GM23338 (cell line): ENCODE measurements around the gene ALDH8A1. TPM values are rescaled to one million over a fixed set of nuclear protein-coding genes. Genes with fewer than 3 reads are reported as not detected.

Experiments
- ATAC-seq: fragments of 200-7000 bp; cut with Tn5 transposase; 3 replicates; pipeline ENCODE4 v1.9.1; 2020
- DNase-seq: peaks from one replicate; pipeline ENCODE4 v3.0.0-alpha.2; 2015; ENCODE audit warnings: low spot score
- H2AFZ ChIP-seq: fragments of 200-600 bp; sonication (generic); 2 replicates; pipeline ENCODE4 v1.8.0; 2016; ENCODE audit warnings: antibody characterized with exemption, mild to moderate bottlenecking, moderate library complexity
- H3F3A ChIP-seq: fragments of 200-600 bp; sonication (generic); replicated peaks from 2 replicates; pipeline ENCODE4 v1.8.0; 2017; ENCODE audit warnings: antibody characterized with exemption, mixed run types, low read depth
- H3K27ac ChIP-seq: fragments of 200-600 bp; sonication (generic); 2 replicates; pipeline ENCODE4 v1.6.1; 2016; ENCODE audit warnings: low read depth
- H3K27me3 ChIP-seq: fragments of 200-600 bp; sonication (generic); 2 replicates; pipeline ENCODE4 v1.8.0; 2016; ENCODE audit warnings: mild to moderate bottlenecking, mixed run types, moderate library complexity; ENCODE audit not compliant: insufficient read depth
- H3K36me3 ChIP-seq: fragments of 200-600 bp; sonication (generic); 2 replicates; pipeline ENCODE4 v1.8.0; 2016; ENCODE audit warnings: mild to moderate bottlenecking; ENCODE audit not compliant: insufficient read depth
- H3K4me1 ChIP-seq: fragments of 200-600 bp; sonication (generic); 2 replicates; pipeline ENCODE4 v1.8.0; 2016; ENCODE audit warnings: mild to moderate bottlenecking, moderate library complexity; ENCODE audit not compliant: insufficient read depth
- H3K4me2 ChIP-seq: fragments of 200-600 bp; sonication (generic); 2 replicates; pipeline ENCODE4 v1.7.1; 2017; ENCODE audit warnings: mixed run types
- H3K4me3 ChIP-seq: fragments of 200-600 bp; sonication (generic); 2 replicates; pipeline ENCODE4 v1.6.1; 2016; ENCODE audit warnings: mixed run types
- H3K79me2 ChIP-seq: fragments of 200-600 bp; sonication (generic); replicated peaks from 2 replicates; pipeline ENCODE4 v1.8.0; 2017; ENCODE audit warnings: mild to moderate bottlenecking; ENCODE audit not compliant: insufficient read depth
- H3K9me2 ChIP-seq: fragments of 200-600 bp; sonication (generic); 2 replicates; pipeline ENCODE4 v1.8.0; 2017; ENCODE audit not compliant: insufficient read depth
- H4K20me1 ChIP-seq: fragments of 200-600 bp; sonication (generic); replicated peaks from 2 replicates; pipeline ENCODE4 v1.8.0; 2017; ENCODE audit warnings: mild to moderate bottlenecking; ENCODE audit not compliant: insufficient read depth
- H3K27ac Mint-ChIP-seq: 2 replicates; pipeline ENCODE4 v1.8.0; 2020; ENCODE audit warnings: inconsistent platforms, mild to moderate bottlenecking, moderate library complexity, mixed read lengths
- H3K27me3 Mint-ChIP-seq: 3 replicates; pipeline ENCODE4 v1.8.0; 2022; ENCODE audit warnings: low read depth, mild to moderate bottlenecking, moderate library complexity, mixed read lengths, inconsistent platforms; ENCODE audit not compliant: insufficient read depth, poor library complexity
- H3K36me3 Mint-ChIP-seq: 3 replicates; pipeline ENCODE4 v1.8.0; 2021; ENCODE audit warnings: low read depth, mild to moderate bottlenecking, inconsistent platforms, moderate library complexity, mixed read lengths
- H3K4me1 Mint-ChIP-seq: 3 replicates; pipeline ENCODE4 v1.8.0; 2020; ENCODE audit warnings: mild to moderate bottlenecking, inconsistent platforms, mixed read lengths
- H3K4me3 Mint-ChIP-seq: 3 replicates; pipeline ENCODE4 v1.8.0; 2021; ENCODE audit warnings: moderate library complexity, mild to moderate bottlenecking, inconsistent platforms, mixed read lengths
- H3K9me3 Mint-ChIP-seq: 3 replicates; pipeline ENCODE4 v1.8.0; 2020; ENCODE audit warnings: moderate library complexity, mild to moderate bottlenecking, inconsistent platforms, mixed read lengths
- CREB1 ChIP-seq: fragments of 250-450 bp; sonication (Bioruptor Pico); IDR thresholded peaks from 2 replicates; pipeline ENCODE4 v1.5.0; 2020; ENCODE audit warnings: low read depth, mild to moderate bottlenecking, moderate library complexity
- EZH2 ChIP-seq: fragments of 200-600 bp; sonication (generic); IDR thresholded peaks from one replicate; pipeline ENCODE4 v1.8.0; 2017; ENCODE audit warnings: antibody characterized with exemption, mild to moderate bottlenecking, low read depth; ENCODE audit not compliant: unreplicated experiment
- NANOG ChIP-seq: IDR thresholded peaks from 2 replicates; pipeline ENCODE4 v1.6.1; 2016; ENCODE audit warnings: antibody characterized with exemption, borderline replicate concordance
- POLR2AphosphoS5 ChIP-seq: IDR thresholded peaks from 2 replicates; pipeline ENCODE4 v1.6.1; 2016; ENCODE audit warnings: antibody characterized with exemption, low read depth
- REST ChIP-seq: IDR thresholded peaks from one replicate; pipeline ENCODE4 v1.6.1; 2018; ENCODE audit warnings: antibody characterized with exemption; ENCODE audit not compliant: unreplicated experiment
- STAT1 ChIP-seq: IDR thresholded peaks from one replicate; pipeline ENCODE4 v1.6.1; 2016; ENCODE audit warnings: antibody characterized with exemption; ENCODE audit not compliant: unreplicated experiment
- ZNF114 ChIP-seq: fragments of 250-450 bp; sonication (Bioruptor Pico); IDR thresholded peaks from 2 replicates; pipeline ENCODE4 v1.5.0; 2020; ENCODE audit warnings: mild to moderate bottlenecking, moderate library complexity
- ZNF462 ChIP-seq: fragments of 250-450 bp; sonication (Bioruptor Pico); IDR thresholded peaks from 2 replicates; pipeline ENCODE4 v1.5.0; 2020; ENCODE audit warnings: mild to moderate bottlenecking, moderate library complexity
- polyA plus RNA-seq: library from polyadenylated mRNA; unstranded; fragments of >200 nt; fragmentation: Nextera tagmentation; extraction: Ambion mirVana; gene quantifications from 2 replicates; pipeline ENCODE4 v1.2.1, GENCODE V29; 2016
- total RNA-seq: library from RNA; depleted of rRNA; stranded (reverse); fragments of >200 nt; shearing (Covaris generic); gene quantifications from 2 replicates; pipeline ENCODE4 v1.2.3, GENCODE V29; 2014
- TF ChIP-seq, protein P1 (sequence below), 2 experiments: fragments of 200-600 bp in 1 of 2; sonication (generic) in 1 of 2; conservative IDR thresholded peaks; 2 replicates each; pipeline versions ENCODE4 v1.5.1 to v1.6.1; 2016 to 2017; ENCODE audit warnings: antibody characterized with exemption in 2 of 2, low read depth in 2 of 2, mild to moderate bottlenecking in 2 of 2, moderate library complexity in 1 of 2

ALDH8A1 gene
- total and polyA plus RNA-seq, 2 experiments from 2014 or later: not detected

GRCh38 chr6:134891633-134892032 is 58.3 kb downstream of the ALDH8A1 start (continued):
- TF ChIP-seq, protein P1, sequence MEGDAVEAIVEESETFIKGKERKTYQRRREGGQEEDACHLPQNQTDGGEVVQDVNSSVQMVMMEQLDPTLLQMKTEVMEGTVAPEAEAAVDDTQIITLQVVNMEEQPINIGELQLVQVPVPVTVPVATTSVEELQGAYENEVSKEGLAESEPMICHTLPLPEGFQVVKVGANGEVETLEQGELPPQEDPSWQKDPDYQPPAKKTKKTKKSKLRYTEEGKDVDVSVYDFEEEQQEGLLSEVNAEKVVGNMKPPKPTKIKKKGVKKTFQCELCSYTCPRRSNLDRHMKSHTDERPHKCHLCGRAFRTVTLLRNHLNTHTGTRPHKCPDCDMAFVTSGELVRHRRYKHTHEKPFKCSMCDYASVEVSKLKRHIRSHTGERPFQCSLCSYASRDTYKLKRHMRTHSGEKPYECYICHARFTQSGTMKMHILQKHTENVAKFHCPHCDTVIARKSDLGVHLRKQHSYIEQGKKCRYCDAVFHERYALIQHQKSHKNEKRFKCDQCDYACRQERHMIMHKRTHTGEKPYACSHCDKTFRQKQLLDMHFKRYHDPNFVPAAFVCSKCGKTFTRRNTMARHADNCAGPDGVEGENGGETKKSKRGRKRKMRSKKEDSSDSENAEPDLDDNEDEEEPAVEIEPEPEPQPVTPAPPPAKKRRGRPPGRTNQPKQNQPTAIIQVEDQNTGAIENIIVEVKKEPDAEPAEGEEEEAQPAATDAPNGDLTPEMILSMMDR (conservative IDR thresholded peaks at IDR 0.05; ENCODE audit: low read depth in 2 of 2): no peak
- TF ChIP-seq POLR2AphosphoS5 (no peak), NANOG (no peak), ZNF114 (CRISPR knock-in tag) (no peak), CREB1 (CRISPR knock-in tag) (no peak)

GRCh38 chr6:134888316-134888715 is 61.6 kb downstream of the ALDH8A1 start:
- H3K27me3 ChIP-seq: no peaks in the 10 kb centered on the region
- TF ChIP-seq POLR2AphosphoS5: no peak
- TF ChIP-seq, protein P1 (conservative IDR thresholded peaks at IDR 0.05; ENCODE audit: low read depth in 2 of 2): no peak
- no peak for TF ChIP-seq REST
- no peak for TF ChIP-seq STAT1
- no peak for TF ChIP-seq EZH2
- TF ChIP-seq ZNF462: no peak
- TF ChIP-seq ZNF114 (CRISPR knock-in tag): no peak
- no peaks in the 10 kb centered on the region for H3K27me3 Mint-ChIP-seq

More at GRCh38 chr6:134888316-134888715, 61.6 kb downstream of the ALDH8A1 start:
- H3K27ac Mint-ChIP-seq: no peak overlapping the region
- Histone ChIP-seq H2AFZ (no peak overlapping the region), H3F3A (no peaks in the 10 kb centered on the region), H4K20me1 (no peaks in the 10 kb centered on the region), H3K27ac (no peak overlapping the region), H3K4me2 (no peak overlapping the region), H3K4me3 (no peak overlapping the region), H3K9me2 (no peaks in the 10 kb centered on the region), H3K36me3 (no peaks in the 10 kb centered on the region; the same call in 1 of the 2 replicates), H3K4me1 (no peaks in the 10 kb centered on the region), H3K79me2 (no peaks in the 10 kb centered on the region)
- no peaks in the 10 kb centered on the region for H3K9me3 Mint-ChIP-seq
- no peak overlapping the region for H3K4me3 Mint-ChIP-seq
- no peaks in the 10 kb centered on the region; the same call in 2 of the 3 replicates for H3K4me1 Mint-ChIP-seq
- no peak for ATAC-seq
- no peaks in the 10 kb centered on the region for H3K36me3 Mint-ChIP-seq
- no peak for DNase-seq
